ENCODE results near the gene EMX1.

The EMX1 gene

DNA sequence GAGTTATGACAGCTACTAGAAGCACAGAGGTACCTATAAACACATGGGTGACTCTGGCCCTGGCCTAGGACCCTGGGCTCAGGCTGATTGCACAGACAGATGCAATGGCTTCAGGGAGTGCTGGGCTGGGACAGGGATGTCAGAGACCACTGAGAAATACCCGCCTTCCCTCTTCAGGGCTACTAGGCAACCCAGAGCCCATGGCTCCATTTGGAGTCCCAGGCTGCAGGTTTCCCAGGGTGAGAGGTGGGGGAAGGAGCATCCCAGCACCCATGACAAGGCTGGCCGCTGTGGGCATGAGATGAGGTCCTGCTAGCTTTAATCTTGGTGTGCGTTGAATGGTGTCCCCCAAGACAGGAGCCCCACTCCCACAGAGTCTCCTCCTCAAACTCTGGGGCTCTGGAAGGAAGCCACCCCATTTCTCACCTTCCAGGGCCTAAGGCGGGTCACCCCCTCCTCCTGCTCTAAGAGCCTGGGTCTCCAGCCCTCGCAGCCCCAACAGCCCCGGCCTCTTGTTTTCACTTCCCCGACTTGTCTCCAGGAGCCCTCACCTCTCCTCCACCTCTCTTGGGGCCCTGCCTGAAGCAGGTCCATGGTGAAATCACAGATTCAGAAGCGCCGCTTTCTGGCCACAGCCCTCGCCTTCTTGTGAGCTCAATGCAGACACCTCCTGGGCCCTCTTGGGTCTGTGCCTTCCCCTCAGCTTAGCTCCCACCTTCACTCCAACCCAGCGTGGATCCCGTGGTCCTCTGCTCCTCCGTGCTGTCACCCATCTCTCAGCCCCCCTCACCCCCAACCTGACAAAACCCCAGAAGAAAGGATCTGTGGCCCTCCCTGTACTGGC is 41.4 kb downstream of the EMX1 start:
- no peak for DNase-seq (ENCODE audit: low spot score)

DNA sequence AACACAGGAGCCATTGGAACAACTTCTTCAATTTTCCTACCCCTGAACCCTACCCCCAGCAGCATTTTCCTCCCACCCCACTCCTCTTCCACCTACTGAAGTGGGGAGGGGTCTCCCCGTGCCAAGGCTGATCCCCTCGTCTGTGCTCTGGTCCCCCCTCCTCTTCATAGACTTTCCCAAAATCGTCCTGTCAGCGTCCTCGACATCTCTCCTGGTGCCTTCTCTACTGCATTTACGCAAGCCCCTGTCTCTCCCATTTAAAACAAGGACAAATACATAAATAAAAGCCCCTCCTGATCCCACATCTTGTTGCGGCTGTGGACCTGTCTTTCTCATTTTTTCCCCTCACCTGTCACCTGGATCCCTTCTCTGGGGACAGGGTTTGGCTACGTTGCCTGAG is 42.2 kb downstream of the EMX1 start:
- DNase-seq (ENCODE audit: low spot score): no peak

DNA sequence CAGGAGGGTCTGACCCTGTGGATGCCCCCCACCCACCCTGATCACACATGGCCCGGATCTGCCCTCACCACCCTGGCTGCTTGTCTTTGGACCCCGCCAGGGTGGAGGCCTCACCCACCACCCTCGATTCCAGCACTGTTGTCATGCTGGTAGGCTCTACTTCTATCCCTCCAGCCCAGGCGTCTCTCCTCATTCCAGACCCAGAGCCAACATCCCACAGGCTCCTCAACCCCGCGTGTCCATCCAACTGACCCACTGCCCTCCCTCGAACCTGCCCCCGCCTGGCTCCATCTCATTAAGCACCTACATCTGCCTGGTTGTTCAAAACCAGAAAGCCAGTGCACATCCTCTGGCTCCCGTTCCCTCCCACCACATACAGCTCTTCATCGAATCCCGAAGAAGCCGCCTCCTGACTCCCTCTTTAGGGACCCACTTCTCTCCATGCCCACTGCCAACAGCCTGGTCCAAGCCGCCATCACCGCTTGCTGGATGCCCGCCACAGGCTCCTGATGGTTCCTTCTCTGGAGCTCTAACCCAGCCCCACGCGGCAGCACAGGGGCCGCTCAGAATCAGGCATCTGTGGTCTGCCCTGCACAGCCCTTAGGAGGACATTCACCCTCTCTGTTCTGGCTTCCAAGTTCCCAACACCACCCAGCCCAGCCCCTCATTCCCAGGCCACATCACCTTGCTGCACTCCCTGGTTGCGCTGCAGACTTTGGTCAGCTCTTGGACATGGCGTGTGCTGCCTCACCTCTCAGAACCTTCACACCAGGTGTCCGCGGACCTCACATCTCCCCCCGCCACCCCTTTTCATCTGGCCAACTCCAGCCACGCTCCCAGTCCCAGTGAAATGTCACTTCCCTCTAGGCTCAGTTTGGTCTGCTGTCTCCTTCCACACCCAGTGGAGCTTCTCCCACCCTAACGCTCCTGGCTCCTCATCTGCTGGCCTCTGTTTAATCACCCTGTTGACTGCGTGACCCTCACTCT is 43.0 kb downstream of the EMX1 start:
- DNase-seq (ENCODE audit: low spot score): no peak

DNA sequence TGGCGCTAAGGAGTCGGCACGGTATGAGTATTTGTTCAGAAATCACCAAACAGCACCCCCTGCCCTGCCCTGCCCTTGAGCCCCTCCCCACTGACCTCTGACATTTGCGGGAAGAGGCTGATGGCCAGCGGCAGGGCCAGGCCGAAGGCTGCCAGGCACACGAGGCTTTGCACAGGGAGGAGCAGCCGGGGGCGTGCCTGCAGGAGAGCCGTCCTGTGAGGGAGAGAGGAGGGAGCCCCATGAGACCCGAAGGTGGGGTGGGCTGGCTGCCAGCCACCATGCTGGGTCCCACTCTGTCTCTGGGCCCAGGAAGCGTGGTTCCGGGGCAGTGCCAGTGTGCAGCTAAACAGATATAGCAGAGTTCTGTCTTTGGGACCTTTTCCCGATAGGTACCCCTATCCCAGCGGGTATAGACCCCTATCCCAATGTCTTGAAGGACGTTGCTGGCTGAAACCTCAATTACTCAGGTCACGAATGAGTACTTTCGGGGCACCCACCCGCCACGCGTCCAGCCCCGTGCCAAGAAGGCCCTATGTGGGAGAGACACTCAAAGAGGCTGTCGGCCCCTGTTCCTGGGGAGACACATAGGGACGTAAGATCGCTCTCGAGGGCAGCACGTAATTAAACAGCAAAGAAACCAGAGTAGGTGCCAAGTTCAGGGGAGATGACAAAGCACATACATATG is 43.9 kb downstream of the EMX1 start:
- DNase-seq (ENCODE audit: low spot score): no peak

DNA sequence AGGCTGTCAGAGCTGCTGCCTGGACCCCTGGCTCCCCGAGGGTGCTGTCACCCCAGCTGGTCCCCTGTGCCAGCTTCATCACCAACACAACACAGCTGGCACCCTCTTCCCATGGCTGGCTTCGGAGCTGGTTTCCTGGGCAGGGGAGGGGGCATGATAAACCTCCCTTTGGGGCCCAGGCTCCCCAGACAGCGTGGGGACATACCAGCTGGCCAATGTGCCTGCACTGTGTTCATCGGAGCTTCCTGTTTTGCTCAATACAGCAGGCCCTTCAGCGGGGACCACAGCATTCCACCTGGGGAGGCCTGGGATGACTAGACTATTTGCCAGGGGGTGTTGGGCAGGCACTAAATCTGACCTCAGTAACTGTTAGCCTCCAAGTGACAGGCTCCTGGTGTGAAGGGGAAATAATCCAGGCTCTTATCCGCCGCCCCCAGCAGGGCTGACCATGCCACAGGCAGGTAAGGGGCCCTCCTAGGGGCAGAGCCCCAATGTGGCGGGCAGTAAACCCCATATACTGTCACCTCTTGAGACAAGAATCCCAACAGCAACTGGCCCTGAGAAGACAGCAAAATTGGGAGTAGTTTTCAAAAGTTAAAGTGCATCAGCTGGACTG is 44.6 kb downstream of the EMX1 start:
- DNase-seq (ENCODE audit: low spot score): no peak

DNA sequence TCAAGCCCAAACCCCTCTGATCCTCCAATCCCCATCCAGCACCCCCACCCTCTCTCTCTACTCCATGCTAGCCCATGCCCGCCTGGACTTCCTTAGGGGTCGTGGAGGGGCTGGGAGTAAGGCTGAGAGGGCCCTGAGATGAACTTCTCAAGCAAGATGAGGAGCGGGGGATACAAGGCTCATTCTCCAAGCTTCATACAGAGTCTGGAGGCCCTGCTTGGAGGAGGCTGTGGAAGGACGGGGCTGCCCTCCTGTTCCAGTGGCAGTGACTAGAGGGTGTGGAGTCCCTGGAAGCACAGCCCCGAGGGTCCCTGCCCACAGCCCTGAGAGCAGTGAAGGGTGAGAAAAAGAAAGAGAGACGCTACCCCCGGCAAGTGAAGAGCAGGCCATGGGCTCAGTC is 45.6 kb downstream of the EMX1 start:
- no peak for DNase-seq (ENCODE audit: low spot score)

DNA sequence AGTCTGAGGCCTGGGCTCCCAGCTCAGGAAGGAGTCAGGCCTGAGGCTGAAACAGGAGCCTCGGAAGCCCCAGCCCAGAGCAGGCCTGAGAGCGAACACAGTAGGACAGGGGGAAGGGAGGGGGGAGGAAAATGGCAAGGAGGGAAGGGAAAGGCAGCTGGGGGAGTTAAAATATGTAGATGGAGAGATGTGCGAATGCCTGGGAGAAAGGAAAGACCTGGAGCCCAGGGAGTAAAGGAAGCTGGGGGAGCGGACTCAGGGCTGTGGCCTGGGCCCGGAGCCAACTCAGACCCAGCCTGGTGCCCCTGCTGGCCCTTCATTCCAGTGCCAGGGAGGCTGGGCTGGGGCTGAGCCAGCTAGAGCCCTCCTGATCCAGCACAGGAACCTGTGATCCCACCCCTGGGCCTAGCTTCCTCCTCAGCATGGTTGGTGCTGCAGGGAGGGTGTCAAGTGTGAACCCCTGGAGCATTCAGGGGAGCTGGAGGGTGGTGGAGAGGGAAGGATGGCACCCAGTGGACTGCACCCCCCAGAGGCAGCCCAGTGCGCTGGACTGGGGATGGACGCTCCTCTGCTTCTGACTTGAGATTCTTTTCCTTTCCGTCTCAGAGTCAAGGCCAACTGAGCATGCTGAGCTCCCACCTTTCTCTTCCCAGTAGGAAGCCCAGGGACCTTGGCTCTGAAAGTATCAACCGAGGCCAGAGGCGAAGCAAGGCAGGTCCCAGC is 46.3 kb downstream of the EMX1 start:
- DNase-seq (ENCODE audit: low spot score): no peak

DNA sequence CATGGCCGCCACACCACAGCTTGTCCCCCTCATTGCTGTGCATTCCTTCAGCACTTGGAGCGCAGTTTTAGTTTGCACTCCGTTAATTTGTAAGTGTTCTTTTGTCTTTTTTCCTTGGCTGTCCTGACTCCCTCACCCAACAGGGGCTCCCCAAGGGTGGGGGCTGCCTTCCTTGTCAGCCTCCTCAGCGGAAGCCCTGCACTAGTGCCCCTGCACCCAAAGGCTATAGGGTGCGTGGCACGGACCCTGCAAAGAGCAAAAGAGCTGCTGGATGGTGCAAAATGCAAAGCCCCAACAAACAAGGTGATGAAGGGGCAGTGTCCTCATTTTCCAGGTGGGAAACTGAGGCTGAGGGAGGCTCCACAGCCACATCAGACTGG is 46.8 kb downstream of the EMX1 start:
- no peak for DNase-seq (ENCODE audit: low spot score)

DNA sequence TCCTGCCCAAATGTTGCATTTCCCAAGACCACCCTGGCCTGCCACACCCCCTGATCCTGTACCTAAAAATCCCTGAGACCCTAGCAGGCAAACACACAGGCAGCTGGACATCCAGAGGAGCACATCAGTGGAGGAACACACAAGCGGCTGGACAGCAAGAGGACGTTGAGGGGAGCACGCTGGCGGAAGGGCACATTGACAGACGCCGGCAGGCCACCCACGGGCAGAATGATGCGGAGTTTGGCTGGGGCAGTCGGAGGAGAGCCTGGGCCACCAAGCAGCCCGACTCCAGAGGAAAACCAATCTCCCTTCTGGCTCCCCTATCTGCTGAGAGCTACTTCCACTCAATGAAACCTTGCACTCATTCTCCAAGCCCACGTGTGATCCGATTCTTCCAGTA is 47.7 kb downstream of the EMX1 start:
- no peak for DNase-seq (ENCODE audit: low spot score)

DNA sequence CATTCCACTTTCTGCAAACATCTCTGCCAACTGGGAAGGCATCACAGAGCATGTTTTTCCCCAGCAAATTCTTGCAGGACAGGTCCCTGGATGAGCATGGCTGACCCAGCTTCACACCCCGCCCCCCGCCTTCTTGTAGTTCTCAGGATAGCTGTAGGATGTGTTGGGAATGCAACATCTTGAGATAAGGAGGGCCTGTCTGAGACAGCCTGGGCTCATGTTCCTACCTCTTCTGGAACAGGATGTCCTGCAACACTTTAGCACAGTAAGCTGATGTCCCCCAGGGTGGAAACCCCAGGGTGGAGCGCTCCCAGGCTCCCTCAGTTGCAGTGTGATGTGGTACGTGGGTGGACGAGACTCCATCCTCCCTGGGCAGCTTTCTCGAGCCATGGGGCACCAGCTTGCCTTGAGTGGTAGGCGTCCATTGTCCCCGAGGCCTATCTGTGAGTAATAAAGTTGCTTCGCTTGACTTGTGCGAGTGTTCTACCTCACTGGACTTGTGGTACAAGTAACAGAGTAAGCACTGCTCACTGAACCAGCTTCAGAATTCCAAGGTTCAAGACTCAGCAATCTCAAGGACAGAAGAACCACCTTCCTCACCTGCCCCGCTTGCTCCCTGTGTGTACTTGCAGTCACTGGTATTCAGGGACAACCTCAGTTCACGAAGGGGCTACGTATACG is 48.6 kb downstream of the EMX1 start:
- no peak for DNase-seq (ENCODE audit: low spot score)

DNA sequence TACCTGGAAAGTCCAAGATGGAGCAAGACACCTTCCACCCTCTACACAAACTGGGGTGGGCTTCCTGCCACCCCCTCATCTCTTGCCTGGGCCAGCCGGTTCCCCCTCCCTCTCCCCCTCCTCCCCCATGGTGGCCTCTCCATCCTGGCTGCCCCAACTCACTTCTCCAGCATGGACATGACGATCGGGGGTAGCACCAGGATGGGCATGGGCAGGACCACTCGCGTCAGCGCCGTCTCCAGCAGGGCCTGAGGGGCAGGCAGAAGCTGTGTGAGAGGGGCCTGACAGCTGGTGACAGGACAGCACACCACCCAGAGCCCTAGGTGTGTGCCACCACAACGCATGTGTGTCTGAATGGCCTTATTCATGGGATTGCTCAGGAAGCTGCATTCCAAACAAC is 51.0 kb downstream of the EMX1 start:
- no peak for DNase-seq (ENCODE audit: low spot score)

DNA sequence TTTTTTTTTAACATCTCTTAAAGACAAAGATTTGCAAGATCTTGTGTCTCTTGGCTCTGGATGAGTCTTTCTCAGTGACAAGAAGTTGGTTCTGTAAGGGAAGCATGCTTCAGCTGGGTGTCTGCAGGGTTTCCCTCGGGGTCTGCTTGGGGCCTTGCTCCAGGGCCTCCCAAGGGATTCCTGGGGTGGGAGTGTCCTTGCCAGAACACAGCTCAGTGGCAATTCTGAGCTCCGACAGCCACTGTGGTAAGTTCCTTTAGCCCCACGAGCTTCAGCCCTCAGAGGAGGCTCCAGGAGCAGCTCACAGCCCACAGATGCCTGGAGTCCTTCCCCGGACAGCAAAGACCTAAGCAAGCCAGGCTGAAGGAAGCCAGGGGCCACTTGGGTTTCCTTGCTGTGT is 52.4 kb downstream of the EMX1 start:
- no peak for DNase-seq (ENCODE audit: low spot score)

DNA sequence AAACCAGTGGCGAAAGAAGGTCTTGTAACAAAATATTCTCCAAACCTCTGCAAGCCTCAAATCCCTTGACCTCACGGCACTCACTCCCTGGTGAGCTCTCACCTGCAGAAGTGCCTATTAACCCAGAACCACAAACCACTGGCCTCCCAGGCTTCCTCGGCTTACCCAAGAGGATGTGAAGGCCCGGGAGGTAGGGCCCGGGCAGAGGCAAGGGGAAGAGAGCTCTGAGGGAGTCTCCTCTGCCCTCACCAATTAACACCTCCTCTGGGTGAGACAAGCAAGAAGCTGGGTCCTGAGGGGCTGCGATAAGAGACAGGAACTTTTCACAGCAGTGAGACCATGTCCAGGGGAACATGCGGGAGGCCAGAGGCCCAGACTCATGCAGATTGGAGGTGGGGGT is 53.7 kb downstream of the EMX1 start:
- no peak for DNase-seq (ENCODE audit: low spot score)

DNA sequence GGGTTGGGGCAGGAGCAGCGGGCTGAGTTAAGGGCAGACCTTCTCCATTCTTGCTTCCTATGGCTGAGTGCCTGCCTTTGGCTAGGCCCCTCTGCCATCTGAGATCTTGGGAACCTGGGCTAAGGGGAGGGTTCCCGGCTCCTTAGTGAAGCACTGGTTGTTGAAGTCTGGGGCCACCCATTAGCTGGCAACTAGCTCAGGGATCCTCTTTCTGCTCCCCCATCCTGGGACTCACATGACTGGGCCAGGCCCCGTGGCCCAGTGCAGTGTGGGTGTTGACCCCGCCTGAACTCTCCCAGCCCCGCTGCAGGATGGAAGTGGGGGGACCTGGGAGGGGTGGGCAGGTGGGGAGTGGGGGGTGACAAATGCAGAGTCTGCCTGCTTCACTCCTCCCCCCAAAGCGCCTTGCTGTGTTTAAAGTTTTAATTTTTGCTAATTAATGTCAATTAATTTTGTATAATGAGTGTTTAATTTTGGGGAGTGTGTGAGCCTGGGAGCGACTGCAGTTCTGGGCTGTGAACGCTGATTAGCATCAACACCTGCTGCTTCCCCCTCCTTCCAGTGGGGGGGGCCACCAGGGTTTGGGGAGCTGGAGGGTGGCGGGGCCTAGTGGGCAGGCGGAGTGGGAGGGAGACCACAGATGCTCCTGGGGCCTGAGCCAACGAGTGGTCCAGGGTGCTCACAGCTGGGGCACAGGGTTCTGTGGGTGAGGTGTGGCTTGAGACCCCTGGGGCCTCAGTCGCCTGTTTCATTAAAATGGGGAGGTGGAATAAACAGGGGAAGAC is 55.2 kb downstream of the EMX1 start:
- DNase-seq (ENCODE audit: low spot score): no peak

DNA sequence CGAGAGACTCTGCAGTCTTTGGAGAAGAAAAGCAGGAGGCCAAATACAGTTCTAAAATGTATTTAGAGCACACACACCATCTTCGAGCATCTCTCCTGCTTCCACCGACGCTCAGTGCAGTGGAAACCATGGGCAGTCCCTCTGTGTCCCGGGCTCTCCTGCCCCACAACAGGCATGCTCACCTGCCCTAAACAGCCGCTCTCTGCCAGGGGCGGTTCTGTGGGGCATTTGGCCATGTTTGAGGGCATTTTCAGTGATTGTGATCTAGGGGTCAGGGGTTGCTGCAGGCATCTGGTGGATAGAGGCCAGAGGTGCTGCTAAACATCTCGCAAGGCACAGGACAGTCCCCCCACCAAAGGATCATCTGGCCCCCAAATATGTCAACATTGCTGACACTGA is 55.8 kb downstream of the EMX1 start:
- no peak for DNase-seq (ENCODE audit: low spot score)

DNA sequence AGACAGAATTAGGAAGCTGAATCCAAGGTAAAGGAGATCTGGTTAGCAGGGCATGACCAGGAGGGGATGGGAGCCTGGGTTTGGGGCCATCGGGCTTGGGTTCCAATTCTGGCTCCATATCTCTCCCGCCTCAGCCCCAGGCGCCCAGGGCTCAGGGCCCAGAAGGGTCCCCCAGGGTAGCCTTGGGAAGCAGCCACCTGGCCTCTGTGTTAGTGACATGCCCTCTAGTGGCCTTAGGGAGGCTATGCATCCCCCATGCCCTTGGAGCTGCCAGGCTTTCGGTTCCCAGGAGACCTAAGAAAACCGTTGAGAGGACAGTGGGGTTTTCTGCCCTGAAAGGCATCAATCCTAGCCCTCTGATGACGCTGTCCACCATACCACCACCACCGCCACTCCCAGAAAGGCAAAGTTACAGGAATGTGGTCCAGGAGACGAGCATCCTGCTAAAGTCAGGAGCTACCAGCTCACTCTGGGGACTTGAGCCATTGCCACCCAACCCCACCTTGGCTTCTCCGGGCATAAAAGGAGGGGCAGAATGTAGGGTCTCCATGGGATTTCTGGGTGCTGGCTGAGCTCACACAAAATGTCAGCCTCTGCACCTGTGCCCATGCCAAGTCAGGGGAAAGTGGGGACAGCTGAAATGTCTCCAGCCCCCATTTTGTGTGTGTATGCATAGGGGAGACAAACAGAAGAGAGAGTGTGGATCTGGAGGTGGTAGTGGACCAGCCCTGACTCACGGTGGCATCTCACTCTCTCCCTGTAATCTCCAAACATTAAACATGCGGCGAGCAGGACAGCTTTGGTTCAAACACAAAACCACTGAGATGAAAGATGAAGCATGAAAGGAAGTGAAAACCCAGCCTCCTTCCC is 56.5 kb downstream of the EMX1 start:
- peak; percentile 28 for DNase-seq (ENCODE audit: low spot score)

DNA sequence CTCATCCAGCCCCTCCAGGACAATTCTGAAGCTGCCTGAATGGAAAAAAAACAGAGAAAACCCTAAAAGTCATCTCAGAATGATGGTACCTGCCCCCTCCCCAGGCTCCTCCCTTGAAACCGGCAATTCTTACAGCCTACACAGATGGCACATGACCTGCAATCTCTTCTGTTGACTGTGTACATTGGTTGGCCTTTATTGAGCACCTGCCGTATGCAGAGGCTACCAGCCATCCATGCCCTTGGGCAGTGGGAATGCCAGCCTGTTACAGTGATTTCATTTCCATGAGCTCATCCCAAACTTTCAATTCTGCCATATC is 57.1 kb downstream of the EMX1 start:
- no peak for DNase-seq (ENCODE audit: low spot score)

DNA sequence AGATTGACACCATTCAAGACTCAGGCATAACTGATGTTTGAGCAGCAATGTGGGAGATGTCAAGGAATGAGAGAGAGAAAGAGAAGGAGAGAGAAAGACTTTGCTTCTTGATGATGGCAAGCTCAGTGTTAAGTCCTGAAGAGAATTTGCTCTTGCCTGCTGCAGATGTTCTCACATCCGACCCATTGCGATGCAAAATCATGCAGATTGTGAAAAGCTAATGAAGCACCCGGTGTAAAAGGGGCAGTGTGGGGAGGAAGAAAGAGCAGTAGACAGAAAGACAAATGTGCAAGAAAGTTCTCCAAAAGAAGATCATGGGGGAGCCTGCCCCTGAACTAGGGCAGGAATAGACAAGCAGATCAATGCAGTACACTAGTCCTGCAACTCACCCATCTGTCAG is 57.7 kb downstream of the EMX1 start:
- no peak for DNase-seq (ENCODE audit: low spot score)

DNA sequence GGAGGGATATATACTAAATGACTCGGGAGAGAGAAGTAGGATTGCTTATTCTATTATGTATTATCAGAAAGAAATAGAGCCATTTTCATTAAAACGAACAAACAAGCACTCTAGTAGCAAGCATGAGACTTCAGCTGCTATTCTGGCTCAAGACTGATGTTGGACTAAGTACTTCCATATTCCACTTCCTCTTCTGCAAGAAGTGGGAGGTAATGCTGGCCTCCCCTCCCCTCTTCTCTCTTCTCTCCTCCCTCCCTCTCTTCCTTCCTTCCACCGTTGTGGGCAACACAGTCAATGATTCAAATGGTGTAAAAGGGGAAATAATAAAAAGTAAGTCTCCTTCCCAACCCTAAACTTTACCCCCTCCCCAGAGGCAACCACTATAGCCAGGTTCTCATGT is 62.6 kb downstream of the EMX1 start:
- DNase-seq (ENCODE audit: low spot score): no peak
